IPS-18c (cell line): ENCODE data around the gene PRSS27.
A peak's percentile ranks its signal among the peaks of the same experiment; 100 is the strongest.

Source experiments
- H3K4me3 ChIP-seq: 2 replicates; pipeline ENCODE4 v1.7.0; 2013; ENCODE audit warnings: low read depth, mild to moderate bottlenecking, low read length, moderate library complexity; ENCODE audit not compliant: insufficient read depth
- H3K9me3 ChIP-seq: one replicate; pipeline ENCODE4 v1.6.1; 2013; ENCODE audit warnings: mild to moderate bottlenecking, low read length, moderate library complexity; ENCODE audit not compliant: control insufficient read depth, insufficient read depth

The PRSS27 gene

GRCh38 chr16:2753733-2754020 lies 33.7 kb upstream of the PRSS27 start:
- Histone ChIP-seq H3K9me3 (no peaks in the 10 kb centered on the region), H3K4me3 (peak overlapping the region; percentile 94)

- Histone ChIP-seq H3K4me3 (peak overlapping the region; percentile 94), H3K9me3 (no peaks in the 10 kb centered on the region)
These were observed 33.1 kb upstream of the PRSS27 start for GRCh38 chr16:2752850-2753732.

GRCh38 chr16:2752035-2752849 lies 32.2 kb upstream of the PRSS27 start, which contains the start of gene SRRM2:
Gene SRRM2, plus strand, starts transcription at chr16:2752638. Its CDS starts 3,727 bp downstream, at chr16:2756365.
- H3K9me3 ChIP-seq, result no peaks in the 10 kb centered on the region
- H3K4me3 ChIP-seq, result peak within 1 kb of the TSS; percentile 94

- Histone ChIP-seq H3K9me3 (no peaks in the 10 kb centered on the region), H3K4me3 (peak overlapping the region; percentile 94)
These were observed 31.6 kb upstream of the PRSS27 start for GRCh38 chr16:2751577-2752034.

- no peak overlapping the region for H3K4me3 ChIP-seq
- no peaks in the 10 kb centered on the region for H3K9me3 ChIP-seq
These were observed 29.9 kb upstream of the PRSS27 start for GRCh38 chr16:2749936-2750335.

- no peak overlapping the region for H3K4me3 ChIP-seq
- H3K9me3 ChIP-seq, result no peaks in the 10 kb centered on the region
These were observed 29.5 kb upstream of the PRSS27 start for GRCh38 chr16:2749476-2749875.

GRCh38 chr16:2748757-2749455 lies 28.9 kb upstream of the PRSS27 start:
- Histone ChIP-seq H3K4me3 (no peak overlapping the region), H3K9me3 (no peaks in the 10 kb centered on the region)

GRCh38 chr16:2745961-2746360 lies 25.9 kb upstream of the PRSS27 start:
- no peaks in the 10 kb centered on the region for H3K9me3 ChIP-seq
- H3K4me3 ChIP-seq, result no peak overlapping the region

GRCh38 chr16:2745116-2745890 lies 25.3 kb upstream of the PRSS27 start:
- no peaks in the 10 kb centered on the region for H3K9me3 ChIP-seq

GRCh38 chr16:2744711-2745110 lies 24.7 kb upstream of the PRSS27 start:
- Histone ChIP-seq H3K9me3 (no peaks in the 10 kb centered on the region), H3K4me3 (no peak overlapping the region)

More at GRCh38 chr16:2745116-2745890, 25.3 kb upstream of the PRSS27 start:
- no peak overlapping the region for H3K4me3 ChIP-seq

- Histone ChIP-seq H3K4me3 (no peak overlapping the region), H3K9me3 (no peaks in the 10 kb centered on the region)
These were observed 23.2 kb upstream of the PRSS27 start for GRCh38 chr16:2743007-2743810.

GRCh38 chr16:2742323-2743006 lies 22.4 kb upstream of the PRSS27 start:
- no peak overlapping the region for H3K4me3 ChIP-seq
- H3K9me3 ChIP-seq, result no peaks in the 10 kb centered on the region

GRCh38 chr16:2741168-2741567 lies 21.1 kb upstream of the PRSS27 start:
- no peak overlapping the region for H3K4me3 ChIP-seq
- no peaks in the 10 kb centered on the region for H3K9me3 ChIP-seq

GRCh38 chr16:2740476-2740875 lies 20.5 kb upstream of the PRSS27 start:
- no peaks in the 10 kb centered on the region for H3K9me3 ChIP-seq
- H3K4me3 ChIP-seq, result no peak overlapping the region

- Histone ChIP-seq H3K4me3 (no peak overlapping the region), H3K9me3 (no peaks in the 10 kb centered on the region)
These were observed 19.8 kb upstream of the PRSS27 start for GRCh38 chr16:2739625-2740430.
